Nephron (organoid): ENCODE results near the gene ATP5MG.
"Not testable (repeated sequence)": the region's sequence is repeated elsewhere in the genome, so short reads cannot be mapped to it uniquely, and the experiment has no call there.

ENCODE experiments used
- H3K27ac Mint-ChIP-seq, 3 experiments: 2 replicates each; pipeline ENCODE4 v1.8.0; 2020; ENCODE audit warnings: mixed read lengths in 3 of 3, mild to moderate bottlenecking in 2 of 3, moderate library complexity in 1 of 3
- H3K27me3 Mint-ChIP-seq: 2 replicates; pipeline ENCODE4 v1.8.0; 2021; ENCODE audit warnings: low read depth, mild to moderate bottlenecking, moderate library complexity, mixed read lengths
- H3K36me3 Mint-ChIP-seq: 2 replicates; pipeline ENCODE4 v1.8.0; 2020; ENCODE audit warnings: low read depth, mixed read lengths
- H3K4me1 Mint-ChIP-seq: 2 replicates; pipeline ENCODE4 v1.8.0; 2020; ENCODE audit warnings: mixed read lengths
- H3K4me3 Mint-ChIP-seq, 3 experiments: 2 replicates each; pipeline ENCODE4 v1.8.0; 2020; ENCODE audit warnings: mild to moderate bottlenecking in 3 of 3, mixed read lengths in 3 of 3, moderate library complexity in 2 of 3
- H3K9me3 Mint-ChIP-seq: 2 replicates; pipeline ENCODE4 v1.8.0; 2020; ENCODE audit warnings: mixed read lengths
- TF ChIP-seq, protein P1 (sequence below), 3 experiments: fragments of 200-600 bp; sonication (generic); IDR thresholded peaks; one replicate each; pipeline ENCODE4 v1.5.0; 2021; ENCODE audit warnings: antibody characterized with exemption in 3 of 3; ENCODE audit not compliant: unreplicated experiment in 3 of 3

ATP5MG gene

DNA sequence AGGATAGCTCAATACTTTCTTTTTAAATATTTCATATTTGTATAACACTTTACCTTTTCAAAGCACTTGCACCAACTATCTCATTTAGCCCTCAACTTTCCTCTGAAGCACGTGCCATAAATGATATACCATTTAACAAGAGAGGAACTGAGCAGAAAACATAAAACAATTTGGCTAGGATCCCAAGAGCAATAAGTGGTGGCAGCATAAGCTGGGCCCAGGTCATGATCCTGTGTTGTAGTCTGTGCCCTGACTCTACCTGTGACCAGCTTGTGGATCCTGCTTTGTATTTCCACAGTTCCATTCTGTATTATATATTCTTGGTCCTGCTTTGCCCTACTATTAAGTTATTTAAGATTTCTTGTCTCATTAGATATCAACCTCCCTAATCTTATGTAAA, 11.5 kb downstream of the ATP5MG start:
- H3K36me3 Mint-ChIP-seq, result peaks cover 18% of the 10 kb centered on the region

DNA sequence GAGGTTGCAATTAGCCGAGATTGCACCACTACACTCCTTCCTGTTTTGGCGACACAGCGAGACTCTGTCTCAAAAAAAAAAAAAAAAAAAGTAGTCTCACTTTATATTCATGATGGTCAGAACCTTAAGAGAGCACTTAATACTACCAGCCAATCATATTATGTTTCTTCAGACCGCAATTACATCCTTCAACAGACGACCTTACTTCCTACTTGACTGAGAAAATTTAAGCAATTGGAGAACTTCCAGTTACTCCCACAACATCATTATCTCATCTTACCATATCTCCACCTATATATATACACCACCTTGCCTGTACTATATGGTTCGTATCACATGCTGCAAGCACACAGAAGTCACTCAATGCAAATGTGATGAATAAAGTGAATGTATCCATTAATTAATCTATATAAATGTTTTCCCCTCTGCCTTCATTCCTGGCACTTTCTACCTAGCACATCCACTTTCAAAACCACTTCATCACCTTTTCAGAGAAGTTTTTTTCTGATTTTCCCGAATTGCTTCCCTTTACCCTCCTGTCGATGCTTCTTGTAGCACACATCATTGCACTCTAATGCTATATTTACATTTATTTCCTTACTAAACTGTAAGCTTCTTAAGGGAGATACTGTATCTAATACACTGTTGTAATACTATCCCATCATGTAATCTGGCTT, 13.8 kb downstream of the ATP5MG start:
- TF ChIP-seq, protein P1, sequence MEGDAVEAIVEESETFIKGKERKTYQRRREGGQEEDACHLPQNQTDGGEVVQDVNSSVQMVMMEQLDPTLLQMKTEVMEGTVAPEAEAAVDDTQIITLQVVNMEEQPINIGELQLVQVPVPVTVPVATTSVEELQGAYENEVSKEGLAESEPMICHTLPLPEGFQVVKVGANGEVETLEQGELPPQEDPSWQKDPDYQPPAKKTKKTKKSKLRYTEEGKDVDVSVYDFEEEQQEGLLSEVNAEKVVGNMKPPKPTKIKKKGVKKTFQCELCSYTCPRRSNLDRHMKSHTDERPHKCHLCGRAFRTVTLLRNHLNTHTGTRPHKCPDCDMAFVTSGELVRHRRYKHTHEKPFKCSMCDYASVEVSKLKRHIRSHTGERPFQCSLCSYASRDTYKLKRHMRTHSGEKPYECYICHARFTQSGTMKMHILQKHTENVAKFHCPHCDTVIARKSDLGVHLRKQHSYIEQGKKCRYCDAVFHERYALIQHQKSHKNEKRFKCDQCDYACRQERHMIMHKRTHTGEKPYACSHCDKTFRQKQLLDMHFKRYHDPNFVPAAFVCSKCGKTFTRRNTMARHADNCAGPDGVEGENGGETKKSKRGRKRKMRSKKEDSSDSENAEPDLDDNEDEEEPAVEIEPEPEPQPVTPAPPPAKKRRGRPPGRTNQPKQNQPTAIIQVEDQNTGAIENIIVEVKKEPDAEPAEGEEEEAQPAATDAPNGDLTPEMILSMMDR (IDR thresholded peaks at IDR 0.05; ENCODE audit: unreplicated experiment in 3 of 3), result no peak
- Mint-ChIP-seq H3K4me3 (no peak overlapping the region), H3K36me3 (peaks cover 4% of the 10 kb centered on the region), H3K4me1 (no peaks in the 10 kb centered on the region), H3K9me3 (no peaks in the 10 kb centered on the region), H3K27me3 (no peaks in the 10 kb centered on the region), H3K27ac (no peak overlapping the region)

More for the DNA sequence above, 11.5 kb downstream of the ATP5MG start:
- Mint-ChIP-seq H3K27ac (no peak overlapping the region), H3K4me1 (no peaks in the 10 kb centered on the region), H3K27me3 (no peaks in the 10 kb centered on the region), H3K9me3 (no peaks in the 10 kb centered on the region), H3K4me3 (no peak overlapping the region)
- TF ChIP-seq, protein P1 (IDR thresholded peaks at IDR 0.05; ENCODE audit: unreplicated experiment in 3 of 3), result no peak

DNA sequence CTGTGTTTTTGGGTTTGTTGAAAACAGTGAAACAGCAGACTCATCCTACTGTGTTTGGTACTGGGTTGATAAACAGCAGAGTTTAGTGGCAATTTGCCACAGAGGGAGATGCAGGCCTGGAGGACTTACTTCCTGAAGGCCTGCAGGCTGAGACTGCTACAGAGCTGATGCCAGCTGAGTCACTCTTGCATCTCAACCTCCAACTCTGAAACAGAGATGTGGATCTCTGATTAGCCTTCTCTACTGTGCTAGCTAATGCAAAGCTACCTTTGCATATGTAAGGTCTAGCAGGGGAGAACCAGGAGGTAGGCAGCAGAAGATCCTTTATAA, 14.3 kb downstream of the ATP5MG start:
- Mint-ChIP-seq H3K4me1 (no peaks in the 10 kb centered on the region), H3K4me3 (no peak overlapping the region), H3K27ac (no peak overlapping the region), H3K27me3 (no peaks in the 10 kb centered on the region), H3K9me3 (no peaks in the 10 kb centered on the region), H3K36me3 (no peaks in the 10 kb centered on the region)
- TF ChIP-seq, protein P1 (IDR thresholded peaks at IDR 0.05; ENCODE audit: unreplicated experiment in 3 of 3), result no peak

DNA sequence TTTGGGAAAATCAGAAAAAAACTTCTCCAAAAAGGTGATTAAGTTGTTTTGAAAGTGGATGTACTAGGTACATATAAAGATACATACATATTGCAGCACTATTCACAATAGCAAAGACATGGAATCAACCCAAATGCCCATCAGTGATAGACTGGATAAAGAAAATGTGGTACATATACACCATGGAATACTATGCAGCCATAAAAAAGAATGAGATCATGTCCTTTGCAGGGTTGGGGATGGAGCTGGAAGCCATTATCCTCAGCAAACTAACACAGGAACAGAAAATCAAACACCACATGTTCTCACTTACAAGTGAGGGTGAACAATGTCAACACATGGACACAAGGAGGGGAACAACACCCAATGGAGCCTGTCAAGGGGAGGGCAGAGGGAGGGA, 15.5 kb downstream of the ATP5MG start:
- H3K9me3 Mint-ChIP-seq, H3K4me1 Mint-ChIP-seq, H3K27ac Mint-ChIP-seq, H3K36me3 Mint-ChIP-seq, H3K4me3 Mint-ChIP-seq, H3K27me3 Mint-ChIP-seq: not testable (repeated sequence)

DNA sequence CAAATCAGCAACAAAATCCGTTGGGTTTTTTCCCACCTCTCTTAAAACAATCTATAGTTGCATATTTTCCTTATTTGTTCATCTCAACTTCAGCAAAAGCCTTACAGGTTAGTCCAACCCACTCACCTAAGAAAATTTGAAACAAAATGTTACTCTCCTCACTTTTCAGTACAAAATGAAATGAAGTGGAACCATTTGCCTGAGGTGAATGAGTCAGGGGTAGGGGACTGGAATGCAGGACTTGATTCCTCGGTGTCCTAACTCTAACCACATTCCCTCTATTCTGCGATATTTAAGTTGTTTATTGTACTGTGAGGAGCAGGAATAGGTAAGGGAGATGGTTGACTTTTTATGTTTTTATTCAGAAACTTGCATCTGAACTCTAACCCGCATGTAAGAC, 16.4 kb downstream of the ATP5MG start:
- H3K4me1 Mint-ChIP-seq, result no peaks in the 10 kb centered on the region
- no peaks in the 10 kb centered on the region for H3K9me3 Mint-ChIP-seq
- H3K4me3 Mint-ChIP-seq, result peak overlapping the region in 1 of 3 experiments; percentile 19
- TF ChIP-seq, protein P1 (IDR thresholded peaks at IDR 0.05; ENCODE audit: unreplicated experiment in 3 of 3), result no peak
- H3K27ac Mint-ChIP-seq, result peak overlapping the region; percentile 37 to 60 (median 41)
- H3K27me3 Mint-ChIP-seq, result no peaks in the 10 kb centered on the region
- H3K36me3 Mint-ChIP-seq, result no peaks in the 10 kb centered on the region

DNA sequence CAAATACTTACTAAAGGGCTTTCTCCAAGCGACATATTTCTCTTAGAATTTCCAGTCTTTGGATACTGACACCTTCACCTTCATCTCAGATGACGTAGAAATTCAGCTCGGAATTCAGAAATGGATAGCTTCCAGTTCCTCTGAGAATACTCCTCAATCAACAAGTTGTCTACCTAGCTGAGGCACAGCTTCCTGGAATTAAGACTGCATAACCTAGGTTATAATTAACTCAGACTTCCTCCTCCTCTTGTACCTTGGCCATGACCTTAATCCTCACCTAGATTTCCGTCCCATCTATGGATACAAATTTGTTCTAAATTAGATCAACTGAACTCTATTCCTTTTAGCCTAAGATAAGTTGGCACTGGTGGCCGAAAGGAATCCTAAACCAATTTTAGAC, 17.4 kb downstream of the ATP5MG start:
- TF ChIP-seq, protein P1 (IDR thresholded peaks at IDR 0.05; ENCODE audit: unreplicated experiment in 3 of 3), result no peak
- Mint-ChIP-seq H3K4me1 (no peaks in the 10 kb centered on the region), H3K9me3 (no peaks in the 10 kb centered on the region), H3K36me3 (no peaks in the 10 kb centered on the region), H3K27ac (peak overlapping the region in 2 of 3 experiments; percentile 38 to 67), H3K4me3 (no peak overlapping the region), H3K27me3 (no peaks in the 10 kb centered on the region)
